NCI-H1436 treated with DMSO at 0.1 percent for 48 hours (cell line): Measurements from ENCODE around the gene PRKCD.

Experiments
- DNase-seq: peaks from one replicate; lab custom pipeline; 2025; lab: John Stamatoyannopoulos, UW

Gene PRKCD

DNA sequence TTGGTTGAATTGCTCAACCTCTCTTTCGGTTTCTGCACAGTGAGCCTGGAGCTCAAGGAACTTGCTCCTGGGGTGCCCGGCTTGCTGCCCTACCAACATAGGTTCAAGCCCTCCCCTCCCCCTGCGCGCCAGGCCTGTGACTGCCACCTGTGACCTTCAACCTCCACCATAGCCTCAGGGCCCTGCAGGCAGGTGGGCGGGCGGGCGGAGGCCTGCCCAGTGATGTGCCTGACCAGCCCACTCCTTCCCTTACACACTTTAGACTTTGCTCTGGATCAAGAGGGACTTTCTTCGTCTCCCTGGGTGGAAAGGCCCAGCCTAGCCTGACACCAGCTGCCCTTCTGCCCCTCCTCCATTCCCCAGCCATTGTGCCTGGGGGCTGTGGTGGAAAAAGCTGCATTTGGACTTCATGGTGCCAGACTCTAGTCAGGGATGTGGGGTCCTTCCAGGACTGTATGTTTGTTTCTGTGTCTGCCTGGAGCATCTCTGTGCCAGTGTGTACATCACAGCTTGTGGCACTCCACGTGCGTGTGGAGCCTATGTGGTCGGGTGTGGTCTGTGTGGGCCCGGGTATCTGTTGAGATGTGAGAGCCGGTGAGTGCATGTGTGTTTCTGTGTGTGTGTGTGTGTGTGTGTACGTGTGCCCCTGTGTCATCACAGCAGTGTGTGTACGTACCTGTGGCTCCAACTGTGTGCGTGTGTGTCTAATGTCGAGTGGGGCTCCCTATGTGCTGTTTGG is 9.5 kb downstream of the PRKCD start:
- DNase-seq, result no peak

DNA sequence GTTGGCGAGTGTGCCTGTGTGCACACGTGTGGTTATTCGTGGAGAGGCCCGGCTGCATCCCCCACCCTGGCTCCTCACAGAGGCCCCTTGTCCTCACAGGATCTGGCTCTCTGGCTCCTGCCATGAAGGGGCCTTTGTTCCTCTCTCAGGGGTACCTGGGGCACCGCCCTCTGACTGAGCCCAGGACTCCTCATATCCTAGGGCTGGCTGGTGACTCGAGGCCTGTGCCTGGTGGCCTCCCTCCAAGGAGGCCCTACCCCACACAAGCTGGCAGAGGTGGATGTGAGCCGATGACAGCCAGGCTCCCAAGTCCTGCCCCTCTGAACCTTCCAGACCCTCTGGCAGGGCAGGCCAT is 10.0 kb downstream of the PRKCD start:
- DNase-seq, result no peak

DNA sequence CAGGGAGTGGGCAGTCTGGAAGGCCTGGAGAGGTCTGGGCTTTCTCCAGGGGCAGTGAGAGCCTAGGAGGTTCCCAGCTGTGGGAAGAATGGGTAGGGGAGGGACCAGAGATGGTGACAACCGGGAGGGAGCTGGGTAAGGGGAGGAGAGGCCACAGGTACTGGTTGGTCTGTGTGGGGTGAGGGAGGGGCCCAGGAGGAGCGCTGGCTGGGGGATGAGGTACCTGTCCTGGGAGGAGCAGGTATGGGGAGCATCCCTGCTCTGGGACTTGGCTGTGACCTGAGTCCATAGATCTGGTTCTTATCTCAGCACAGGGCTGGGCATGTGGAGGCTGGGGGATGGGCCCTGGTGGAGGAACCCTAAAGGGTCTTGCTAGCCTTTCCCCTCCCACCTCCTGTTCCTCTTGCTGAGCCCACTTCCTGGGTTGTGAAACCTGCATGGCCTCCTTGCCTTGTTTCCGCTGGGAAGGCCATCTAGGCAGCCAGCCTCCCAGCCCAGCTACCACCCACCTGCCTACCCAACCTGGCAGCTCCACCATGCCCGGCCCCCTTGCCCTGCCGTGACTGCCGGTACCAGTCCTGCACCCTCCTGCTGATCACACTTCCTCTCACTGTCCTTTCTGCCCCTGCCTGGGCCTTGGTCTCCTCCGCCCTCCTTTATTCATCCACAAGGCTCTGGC is 11.0 kb downstream of the PRKCD start:
- DNase-seq, result no peak

DNA sequence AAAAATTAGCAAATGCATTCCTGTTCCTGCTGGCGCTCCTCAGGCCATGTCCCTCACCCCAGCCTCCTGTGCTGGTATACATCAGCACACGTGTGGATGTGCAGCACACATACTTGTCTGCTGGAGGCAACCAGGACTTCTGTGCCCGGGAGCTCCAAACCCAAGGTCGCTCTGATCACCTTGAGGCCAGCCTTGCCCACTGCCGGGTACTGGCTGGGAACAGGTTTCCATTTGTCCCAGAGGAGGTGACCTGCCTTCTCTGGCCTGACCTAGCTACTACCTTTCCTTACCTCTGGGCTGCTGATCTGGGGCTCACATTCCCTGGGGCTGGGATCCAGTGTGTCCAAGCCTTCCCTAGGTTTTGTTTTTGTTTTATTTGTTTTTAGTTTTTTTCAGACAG is 12.1 kb downstream of the PRKCD start:
- no peak for DNase-seq

DNA sequence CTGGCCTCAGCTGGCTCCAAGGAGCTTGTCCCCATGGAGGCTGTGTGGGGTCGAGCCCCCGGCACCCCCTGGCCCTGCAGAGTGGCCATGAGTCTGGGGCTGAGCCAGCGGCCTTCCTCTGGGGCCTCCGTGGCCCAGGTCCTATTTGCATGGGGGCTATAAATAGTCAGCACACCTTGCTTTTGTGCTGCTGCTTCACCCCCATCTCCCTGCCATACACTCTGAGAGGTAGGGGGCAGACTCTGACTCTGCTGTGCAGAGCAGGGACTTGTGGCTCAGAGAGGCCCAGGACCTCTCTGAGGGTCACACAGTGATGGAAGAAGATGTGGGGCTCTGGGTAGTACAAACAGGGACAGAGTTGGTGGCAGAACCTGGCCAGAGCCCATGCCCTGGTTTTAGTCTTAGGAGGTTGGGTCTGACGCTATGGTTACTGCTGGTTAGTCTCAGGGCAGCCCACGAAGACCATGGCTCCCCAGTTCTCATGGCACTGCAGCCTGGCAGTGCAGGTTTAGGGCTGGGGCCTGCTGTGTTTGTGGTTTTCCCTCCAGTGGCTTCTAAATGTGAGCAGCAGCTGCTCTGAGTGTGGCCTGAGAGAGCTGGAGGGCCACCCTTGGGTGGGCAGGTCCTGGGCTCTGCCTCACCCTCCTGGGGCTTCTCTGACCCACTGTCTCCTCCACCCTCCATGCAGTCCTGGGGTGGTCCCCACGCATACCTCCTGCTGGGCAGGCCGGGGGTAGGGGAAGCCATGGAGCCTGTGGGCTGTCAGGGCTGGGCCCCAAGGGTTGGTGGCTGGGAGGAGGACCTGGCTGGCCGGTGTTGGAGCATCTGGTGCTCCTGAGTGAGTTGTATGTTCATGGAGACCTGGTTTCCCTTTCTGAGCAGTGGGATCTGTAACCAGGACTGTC is 13.6 kb downstream of the PRKCD start:
- no peak for DNase-seq

DNA sequence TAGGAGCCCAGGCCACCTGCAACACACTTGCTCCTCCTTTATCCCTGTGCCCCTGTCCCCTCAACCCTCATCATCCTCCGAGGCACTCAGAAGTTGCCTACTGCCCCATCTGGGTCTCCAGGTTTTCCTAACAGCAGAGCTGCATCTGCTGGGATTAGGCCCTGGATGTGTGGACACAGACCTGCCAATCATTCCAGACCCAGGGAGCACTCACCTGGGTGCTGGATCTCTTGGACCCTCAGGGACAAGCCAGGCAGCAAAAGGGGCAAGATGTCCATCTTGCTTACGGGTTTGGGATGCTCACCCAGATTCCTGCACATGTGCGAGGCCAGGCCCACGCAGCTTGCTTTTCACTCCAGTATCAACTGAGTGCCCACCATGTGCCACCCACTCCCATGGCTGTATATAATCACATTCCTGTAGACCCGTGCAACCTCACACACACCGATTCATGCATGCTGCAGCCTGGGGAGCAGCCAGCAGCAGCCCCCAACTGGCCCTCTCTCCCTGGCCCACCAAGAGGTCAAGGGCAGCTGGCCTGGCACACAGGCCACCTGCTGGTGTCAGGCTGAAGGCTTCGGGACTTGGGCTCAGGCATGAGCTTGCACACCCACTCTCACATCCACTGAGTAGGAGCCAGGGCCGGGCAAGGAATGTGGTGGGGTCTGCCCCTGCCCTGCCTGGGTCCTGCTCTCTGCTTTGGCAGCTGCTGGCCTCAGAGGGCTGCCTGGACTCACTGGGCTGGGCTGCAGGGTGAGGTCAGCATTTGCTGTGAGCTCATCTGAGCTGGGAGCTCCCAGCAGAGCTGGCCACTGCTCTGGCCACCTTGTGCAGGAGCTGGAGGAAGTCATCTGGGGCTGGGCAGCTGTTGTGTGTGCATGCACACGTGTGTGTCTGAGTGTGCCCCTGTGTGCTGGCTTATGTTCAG is 14.9 kb downstream of the PRKCD start:
- no peak for DNase-seq

DNA sequence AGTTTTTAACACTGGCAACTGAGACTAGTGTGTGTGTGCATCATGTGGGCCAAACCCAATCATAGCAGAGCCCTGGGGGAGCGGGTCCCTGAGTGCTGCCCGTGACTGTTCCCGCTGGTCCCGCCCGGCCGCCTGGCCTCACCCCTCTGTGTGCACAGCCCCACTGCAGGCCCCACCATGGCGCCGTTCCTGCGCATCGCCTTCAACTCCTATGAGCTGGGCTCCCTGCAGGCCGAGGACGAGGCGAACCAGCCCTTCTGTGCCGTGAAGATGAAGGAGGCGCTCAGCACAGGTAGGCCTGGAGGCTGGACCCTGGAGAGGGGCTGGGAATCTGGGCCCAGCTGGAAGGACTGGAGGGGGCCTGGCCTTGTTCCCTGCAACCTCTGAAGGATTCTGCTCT is 17.2 kb downstream of the PRKCD start:
- DNase-seq, result no peak

DNA sequence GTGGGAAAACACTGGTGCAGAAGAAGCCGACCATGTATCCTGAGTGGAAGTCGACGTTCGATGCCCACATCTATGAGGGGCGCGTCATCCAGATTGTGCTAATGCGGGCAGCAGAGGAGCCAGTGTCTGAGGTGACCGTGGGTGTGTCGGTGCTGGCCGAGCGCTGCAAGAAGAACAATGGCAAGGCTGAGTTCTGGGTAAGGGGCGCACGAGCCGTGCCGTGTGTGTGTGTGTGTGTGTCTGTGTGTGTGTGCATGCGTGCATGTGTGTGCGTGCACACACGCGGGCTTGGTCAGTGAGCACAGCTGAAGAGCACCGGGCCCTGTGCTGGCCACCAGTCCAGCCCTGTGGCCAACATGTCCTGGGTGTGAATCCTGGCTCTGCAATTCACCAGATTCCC is 18.6 kb downstream of the PRKCD start:
- DNase-seq, result no peak

DNA sequence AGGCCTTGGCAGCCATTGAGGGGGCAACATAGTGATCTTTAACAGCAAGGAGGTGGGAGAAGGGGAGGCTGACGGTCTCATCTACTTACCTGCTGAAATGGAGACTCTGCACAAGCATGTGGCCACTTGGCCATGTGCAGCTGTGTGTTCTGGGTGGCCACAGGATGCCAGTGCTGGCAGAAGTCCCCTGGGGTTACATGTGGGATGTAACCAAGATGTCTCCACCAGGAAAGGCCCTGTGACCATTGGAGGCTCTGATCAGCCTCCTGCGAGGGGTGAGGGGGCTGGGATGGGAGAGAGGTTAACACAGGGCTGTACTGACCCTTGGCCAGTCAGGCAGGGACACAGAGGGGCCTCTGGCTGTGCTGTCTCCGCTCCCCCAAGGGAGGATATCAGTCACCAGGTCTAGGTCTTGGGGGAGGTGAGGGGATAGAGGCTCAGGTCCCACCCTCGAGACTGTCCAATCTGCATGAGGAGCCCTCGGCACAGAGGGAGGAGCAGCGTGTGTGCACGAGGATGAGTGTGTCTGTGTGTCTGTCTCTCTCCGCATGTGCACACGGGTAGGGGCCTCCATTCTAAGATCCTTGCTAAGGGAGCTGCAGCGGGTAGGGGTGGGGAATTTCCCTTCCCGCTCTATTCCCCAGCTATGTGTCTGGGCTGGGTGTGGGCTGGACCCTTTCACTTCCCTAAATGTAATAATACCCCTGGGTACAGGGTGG is 19.5 kb downstream of the PRKCD start:
- DNase-seq, result no peak

DNA sequence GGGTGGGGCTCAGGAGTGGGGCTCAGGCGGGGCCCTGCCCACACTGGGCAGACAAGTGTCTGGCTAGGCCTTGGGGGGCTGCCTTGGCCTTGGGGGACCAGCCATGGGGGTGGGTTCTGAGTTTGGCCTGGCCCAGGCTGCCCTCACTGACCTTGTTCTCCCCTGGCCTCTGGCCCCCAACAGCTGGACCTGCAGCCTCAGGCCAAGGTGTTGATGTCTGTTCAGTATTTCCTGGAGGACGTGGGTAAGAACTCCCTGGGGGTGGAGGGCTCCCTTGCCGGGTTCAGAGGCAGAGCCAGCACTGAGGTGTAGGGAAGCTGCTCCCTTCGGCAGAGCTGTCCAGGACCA is 20.0 kb downstream of the PRKCD start:
- no peak for DNase-seq

DNA sequence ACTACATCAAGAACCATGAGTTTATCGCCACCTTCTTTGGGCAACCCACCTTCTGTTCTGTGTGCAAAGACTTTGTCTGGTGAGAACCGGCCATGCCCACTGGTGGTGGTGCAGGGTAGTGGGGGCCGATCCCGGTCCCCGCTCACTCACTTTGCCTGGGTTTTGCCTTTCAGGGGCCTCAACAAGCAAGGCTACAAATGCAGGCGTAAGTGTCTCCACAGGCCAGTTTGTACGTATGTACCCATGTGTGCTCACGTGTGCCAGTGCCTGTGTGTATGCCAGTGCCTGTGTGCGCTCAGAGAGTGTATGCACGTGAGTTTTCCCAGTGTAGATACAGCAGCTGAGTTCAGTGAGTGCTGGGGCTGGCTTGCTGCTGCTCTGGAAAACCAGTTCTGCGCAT is 20.5 kb downstream of the PRKCD start:
- no peak for DNase-seq

DNA sequence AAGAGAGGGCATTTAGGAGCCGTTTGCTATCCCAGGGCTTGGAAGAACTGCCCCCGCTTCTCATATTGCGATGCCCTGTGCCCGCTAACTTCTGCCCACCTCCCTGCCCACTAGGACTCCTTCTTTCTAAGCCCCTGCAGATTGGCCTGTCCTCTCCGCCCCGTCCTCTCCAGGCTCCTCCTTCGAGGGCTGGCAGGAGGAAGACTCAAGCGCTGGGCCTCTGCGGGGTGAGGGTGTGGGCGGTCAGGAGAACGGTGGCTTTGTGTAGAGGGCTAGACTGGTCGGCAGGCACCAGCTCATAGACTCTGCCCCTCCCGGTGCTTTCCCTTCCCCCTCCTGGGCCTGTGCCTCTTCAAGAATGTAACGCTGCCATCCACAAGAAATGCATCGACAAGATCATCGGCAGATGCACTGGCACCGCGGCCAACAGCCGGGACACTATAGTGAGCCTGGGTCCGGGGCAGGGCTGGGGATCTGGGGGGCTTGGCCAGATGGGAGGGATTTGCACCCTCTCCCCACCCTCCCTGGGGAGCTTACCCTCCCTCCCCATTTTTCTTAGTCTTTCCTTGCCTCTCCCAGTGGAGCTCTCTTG is 21.9 kb downstream of the PRKCD start:
- DNase-seq, result no peak

DNA sequence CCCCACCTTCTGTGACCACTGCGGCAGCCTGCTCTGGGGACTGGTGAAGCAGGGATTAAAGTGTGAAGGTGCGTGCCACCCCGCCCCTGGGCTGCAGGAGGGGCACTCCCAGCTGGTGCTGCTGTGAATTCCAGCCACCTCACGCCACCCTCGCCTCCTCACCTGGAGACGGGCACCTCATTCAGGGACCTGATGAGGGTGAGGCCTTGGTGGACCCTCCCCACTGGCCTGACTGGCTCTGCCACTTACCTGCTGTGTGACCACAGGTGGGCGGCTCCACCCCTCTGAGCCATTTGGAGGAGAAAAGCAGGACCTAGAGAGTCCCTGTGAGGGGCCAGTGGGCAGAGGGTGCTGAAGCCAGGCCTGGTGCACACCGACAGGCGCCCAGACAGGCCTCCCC is 22.5 kb downstream of the PRKCD start:
- no peak for DNase-seq

DNA sequence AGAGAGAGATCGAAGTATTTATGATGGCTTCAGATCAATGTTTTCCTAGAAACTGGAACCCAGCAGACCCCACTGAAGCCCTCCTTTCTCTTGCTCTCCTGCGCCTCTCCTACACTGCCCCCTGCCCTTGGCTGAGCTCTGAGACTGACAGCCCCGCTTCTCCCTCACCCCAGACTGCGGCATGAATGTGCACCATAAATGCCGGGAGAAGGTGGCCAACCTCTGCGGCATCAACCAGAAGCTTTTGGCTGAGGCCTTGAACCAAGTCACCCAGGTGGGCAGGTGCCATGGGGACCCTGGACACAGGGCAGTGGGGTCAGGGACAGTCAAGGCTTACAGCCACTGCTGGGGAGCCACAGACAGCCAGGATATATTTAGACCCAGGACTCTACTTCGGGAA is 23.7 kb downstream of the PRKCD start:
- no peak for DNase-seq

DNA sequence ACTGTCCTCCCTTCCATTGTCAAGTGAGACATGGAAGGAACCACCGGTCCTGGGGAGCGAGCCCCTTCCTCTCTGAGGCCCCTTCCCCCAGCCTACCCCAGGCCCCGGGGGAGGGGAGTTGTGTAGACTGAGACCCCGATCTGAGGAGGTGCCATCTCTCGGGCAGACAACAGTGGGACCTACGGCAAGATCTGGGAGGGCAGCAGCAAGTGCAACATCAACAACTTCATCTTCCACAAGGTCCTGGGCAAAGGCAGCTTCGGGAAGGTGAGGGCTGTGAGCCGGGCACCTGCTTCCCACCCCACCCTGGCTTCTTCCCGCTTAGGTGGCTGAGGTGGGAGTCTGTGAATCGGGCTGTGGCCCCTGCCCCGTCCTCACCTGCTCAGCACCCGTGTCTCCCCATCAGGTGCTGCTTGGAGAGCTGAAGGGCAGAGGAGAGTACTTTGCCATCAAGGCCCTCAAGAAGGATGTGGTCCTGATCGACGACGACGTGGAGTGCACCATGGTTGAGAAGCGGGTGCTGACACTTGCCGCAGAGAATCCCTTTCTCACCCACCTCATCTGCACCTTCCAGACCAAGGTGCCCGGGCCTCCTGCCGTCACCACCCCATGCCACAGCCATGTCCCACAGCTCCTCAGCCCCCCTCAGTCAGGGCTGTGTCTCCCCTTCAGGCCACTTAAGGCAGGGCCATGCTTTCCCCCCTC is 24.9 kb downstream of the PRKCD start:
- DNase-seq, result no peak

DNA sequence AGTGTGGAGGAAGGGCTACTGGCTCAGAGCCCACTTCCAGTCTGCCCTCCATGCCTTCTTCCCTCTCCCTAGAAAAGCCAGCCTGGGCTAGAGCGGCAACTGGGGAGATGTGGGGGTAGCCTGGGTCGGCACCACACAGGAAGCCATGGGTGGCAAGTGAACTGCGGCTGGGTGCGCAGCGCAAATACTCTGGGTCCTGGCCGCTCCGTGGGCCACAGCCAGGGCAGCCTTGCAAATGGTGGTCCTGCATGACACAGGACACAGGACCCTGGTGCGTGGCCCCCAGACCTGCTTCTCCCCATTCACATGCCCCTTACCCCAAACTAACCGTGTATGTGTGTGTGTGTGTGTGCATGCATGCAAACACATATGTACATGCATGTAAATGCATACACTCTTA is 25.7 kb downstream of the PRKCD start:
- no peak for DNase-seq

DNA sequence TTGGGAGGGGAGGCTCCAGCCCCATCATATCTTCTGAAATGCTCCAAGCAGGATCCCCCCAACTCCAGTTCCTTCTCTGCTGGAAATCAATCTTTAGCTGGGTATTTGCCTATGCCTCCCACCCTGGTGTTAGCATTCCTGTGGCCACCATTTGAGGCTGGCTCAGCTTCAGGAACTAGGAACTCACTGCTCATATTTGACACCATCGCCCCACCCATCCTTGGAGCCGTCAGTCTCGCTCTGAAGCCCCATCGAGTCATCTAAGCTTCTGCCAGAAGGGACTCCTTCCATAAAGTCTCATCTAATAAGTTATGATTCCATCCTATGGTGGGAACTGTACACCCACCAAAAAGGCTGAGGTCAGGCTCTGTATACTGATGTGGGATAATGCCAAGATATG is 26.4 kb downstream of the PRKCD start:
- no peak for DNase-seq

DNA sequence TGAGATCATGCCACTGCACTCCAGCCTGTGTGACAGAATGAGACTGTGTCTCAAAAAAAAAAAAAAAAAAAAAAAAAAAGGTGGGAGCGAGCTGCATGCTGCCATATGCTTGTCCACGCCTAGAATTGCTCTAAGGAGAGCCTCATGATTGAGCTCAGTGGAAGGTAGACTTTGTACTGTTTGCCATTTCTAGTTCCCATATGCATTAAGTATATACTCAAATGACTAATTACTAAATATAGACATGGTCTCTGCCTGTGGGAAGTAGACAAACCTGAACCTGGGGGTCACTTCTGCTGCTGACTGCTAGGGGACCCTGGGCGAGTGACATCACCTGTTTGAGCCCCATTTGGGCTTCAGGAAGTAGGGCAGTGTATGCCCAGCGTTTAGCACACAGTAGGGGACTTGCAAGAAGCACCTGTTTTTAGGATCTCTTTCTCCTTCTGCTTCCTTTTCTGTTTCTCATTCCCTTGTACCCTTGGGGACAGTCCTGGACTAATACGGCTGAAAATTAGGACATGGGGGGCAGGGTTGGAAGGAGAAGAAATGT is 27.2 kb downstream of the PRKCD start:
- DNase-seq, result no peak

DNA sequence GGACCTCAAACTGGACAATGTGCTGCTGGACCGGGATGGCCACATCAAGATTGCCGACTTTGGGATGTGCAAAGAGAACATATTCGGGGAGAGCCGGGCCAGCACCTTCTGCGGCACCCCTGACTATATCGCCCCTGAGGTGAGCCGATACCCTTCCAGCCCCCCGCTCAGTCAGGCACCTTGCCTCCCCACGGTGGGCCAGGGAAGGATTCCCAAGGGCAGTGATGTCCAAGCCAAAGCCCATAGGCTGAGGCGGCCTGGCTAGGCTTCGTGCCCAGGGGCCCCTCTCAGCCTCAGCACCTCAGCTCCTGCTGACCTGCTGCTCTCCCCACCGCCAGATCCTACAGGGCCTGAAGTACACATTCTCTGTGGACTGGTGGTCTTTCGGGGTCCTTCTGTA is 27.7 kb downstream of the PRKCD start:
- no peak for DNase-seq

DNA sequence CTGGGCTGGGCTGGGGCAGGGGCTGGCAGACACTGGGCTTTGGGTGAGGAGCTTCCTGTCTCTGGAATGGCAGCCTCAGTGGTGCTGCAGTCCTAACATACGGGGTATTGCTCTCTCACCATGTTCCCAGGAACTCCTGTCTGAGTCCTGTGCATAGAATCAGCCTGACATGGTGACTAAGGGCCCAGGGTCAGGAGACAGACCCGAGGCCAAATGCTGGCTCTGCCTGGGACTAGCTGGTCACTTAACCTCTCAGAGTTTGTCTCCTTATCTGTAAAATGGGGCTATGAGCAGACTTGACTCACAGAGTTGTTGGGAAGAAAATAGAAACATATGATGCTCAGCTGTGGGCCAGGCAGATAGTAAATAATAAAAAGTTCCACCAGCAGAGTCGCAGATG is 28.3 kb downstream of the PRKCD start:
- no peak for DNase-seq
